Right atrium auricular region (tissue), 2 donors: ENCODE results near the gene LEPROT. TPM values are rescaled to one million over a fixed set of nuclear protein-coding genes. Genes with fewer than 3 reads are reported as not detected.

Source experiments
- DNase-seq: peaks from one replicate; pipeline ENCODE4 v3.0.0-alpha.2; 2019; ENCODE audit warnings: low spot score
- H3K27ac ChIP-seq, 2 donors: fragments of 200-600 bp; sonication (generic); 1 replicate in 1 of 2; 2 replicates in 1 of 2; pipeline ENCODE4 v1.5.1; 2016 to 2019
- H3K27me3 ChIP-seq, 2 donors: fragments of 200-600 bp; sonication (generic); one replicate each; pipeline versions ENCODE4 v1.5.1 to v1.6.0; 2017 to 2019
- H3K36me3 ChIP-seq: fragments of 200-600 bp; sonication (generic); one replicate; pipeline ENCODE4 v1.5.1; 2016
- H3K4me1 ChIP-seq, 2 donors: fragments of 200-600 bp; sonication (generic); one replicate each; pipeline versions ENCODE4 v1.5.1 to v1.6.0; 2017 to 2019
- H3K4me3 ChIP-seq, 2 donors: fragments of 200-600 bp; sonication (generic); 1 replicate in 1 of 2; 2 replicates in 1 of 2; pipeline ENCODE4 v1.5.1; 2017 to 2019; ENCODE audit warnings: mild to moderate bottlenecking in 1 of 2, moderate library complexity in 1 of 2
- H3K9me3 ChIP-seq, 2 donors: fragments of 200-600 bp; sonication (generic); one replicate each; pipeline ENCODE4 v1.5.1; 2019
- CTCF ChIP-seq, 2 donors: fragments of 200-600 bp; sonication (generic); IDR thresholded peaks; one replicate each; pipeline ENCODE4 v1.5.1; 2019; ENCODE audit warnings: antibody characterized with exemption in 2 of 2
- total RNA-seq, 2 donors: library from RNA; depleted of rRNA; stranded (reverse); fragments of >200 nt; gene quantifications; one replicate each; pipeline ENCODE4 v1.1.0, GENCODE V29; 2016

LEPROT gene
- total RNA-seq, 2 donors from 2014 or later: 42.7 to 44.6 TPM

- no peak overlapping the region for H3K4me3 ChIP-seq
- H3K36me3 ChIP-seq: no peaks in the 10 kb centered on the region
- no peaks in the 10 kb centered on the region for H3K9me3 ChIP-seq
- TF ChIP-seq CTCF (IDR thresholded peaks at IDR 0.05): no peak
- no peak overlapping the region for H3K27ac ChIP-seq
- DNase-seq: no peak
- no peaks in the 10 kb centered on the region for H3K27me3 ChIP-seq
- H3K4me1 ChIP-seq: peaks cover 0 to 20% of the 10 kb centered on the region in 2 donors
These were observed 2.7 kb upstream of the LEPROT start for GRCh38 chr1:65417729-65418128.

GRCh38 chr1:65418522-65419185 is 1.8 kb upstream of the LEPROT start:
- no peak overlapping the region for H3K27ac ChIP-seq
- no peak for DNase-seq
- H3K4me1 ChIP-seq: peaks cover 0 to 28% of the 10 kb centered on the region in 2 donors
- H3K9me3 ChIP-seq: no peaks in the 10 kb centered on the region
- H3K36me3 ChIP-seq: no peaks in the 10 kb centered on the region
- TF ChIP-seq CTCF (IDR thresholded peaks at IDR 0.05): no peak
- H3K27me3 ChIP-seq: no peaks in the 10 kb centered on the region
- H3K4me3 ChIP-seq: no peak overlapping the region

- peak overlapping the region; percentile 95 to 97 for H3K27ac ChIP-seq
- DNase-seq: peak; percentile 96
These were observed 533 bp upstream of the LEPROT start for GRCh38 chr1:65419681-65420589.

GRCh38 chr1:65421351-65422025 is 1.0 kb downstream of the LEPROT start:
- no peak for TF ChIP-seq CTCF (IDR thresholded peaks at IDR 0.05)
- peak overlapping the region; percentile 95 to 97 for H3K27ac ChIP-seq
- no peaks in the 10 kb centered on the region for H3K9me3 ChIP-seq
- peaks cover 0 to 33% of the 10 kb centered on the region in 2 donors for H3K4me1 ChIP-seq
- H3K4me3 ChIP-seq: peak overlapping the region; percentile 73 to 93
- peaks cover 18% of the 10 kb centered on the region for H3K36me3 ChIP-seq
- no peak for DNase-seq
- no peaks in the 10 kb centered on the region for H3K27me3 ChIP-seq

More at GRCh38 chr1:65419681-65420589, 533 bp upstream of the LEPROT start:
- H3K36me3 ChIP-seq: peaks cover 2% of the 10 kb centered on the region
- TF ChIP-seq CTCF (IDR thresholded peaks at IDR 0.05): no peak
- H3K4me1 ChIP-seq: peaks cover 0 to 33% of the 10 kb centered on the region in 2 donors
- H3K9me3 ChIP-seq: no peaks in the 10 kb centered on the region
- peak overlapping the region; percentile 73 to 93 for H3K4me3 ChIP-seq
- no peaks in the 10 kb centered on the region for H3K27me3 ChIP-seq

- Histone ChIP-seq H3K36me3 (peaks cover 28% of the 10 kb centered on the region), H3K27me3 (no peaks in the 10 kb centered on the region), H3K4me3 (peak overlapping the region in 1 of 2 donors; percentile 93), H3K4me1 (peaks cover 0 to 33% of the 10 kb centered on the region in 2 donors), H3K27ac (peak overlapping the region; percentile 95 to 97), H3K9me3 (no peaks in the 10 kb centered on the region)
- TF ChIP-seq CTCF (IDR thresholded peaks at IDR 0.05): no peak
- DNase-seq: no peak
These were observed 2.1 kb downstream of the LEPROT start for GRCh38 chr1:65422241-65423203.
